ENCODE results near the gene GNPTAB. TPM values are rescaled to one million over a fixed set of nuclear protein-coding genes. Genes with fewer than 3 reads are reported as not detected.

The GNPTAB gene
- total RNA-seq, 1 donor from 2014 or later = 10.9 TPM

- DNase-seq (ENCODE audit: low spot score) (no peak), ATAC-seq (no peak)
Measured at GRCh38 chr12:101775816-101776215, 54.9 kb downstream of the GNPTAB start.

DNA sequence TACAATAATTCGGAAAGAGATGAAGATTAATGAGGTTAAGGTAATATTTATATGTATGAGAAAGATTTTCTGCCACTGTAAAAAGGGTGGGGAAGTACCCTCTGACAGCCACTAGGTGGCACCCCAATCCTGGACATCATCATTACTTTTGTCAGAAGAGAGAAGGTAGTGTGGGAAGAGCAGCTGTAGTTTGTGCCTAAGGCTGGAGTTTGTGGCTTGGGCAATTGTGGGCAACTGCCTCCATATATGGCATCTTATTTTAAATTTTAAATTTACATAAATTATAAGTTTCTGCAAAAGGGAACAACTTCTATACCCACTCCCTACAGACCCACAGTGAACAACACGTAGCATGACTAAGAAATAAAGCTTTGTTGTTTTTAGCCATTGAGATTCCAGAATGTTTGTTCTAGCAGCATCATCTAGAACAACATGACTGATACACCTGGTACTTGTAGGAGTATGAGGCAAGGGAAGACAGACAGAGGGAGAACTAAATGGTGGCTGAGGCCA lies 57.1 kb downstream of the GNPTAB start:
- DNase-seq (ENCODE audit: low spot score) (peak; percentile 63), ATAC-seq (peak; percentile 95)

DNA sequence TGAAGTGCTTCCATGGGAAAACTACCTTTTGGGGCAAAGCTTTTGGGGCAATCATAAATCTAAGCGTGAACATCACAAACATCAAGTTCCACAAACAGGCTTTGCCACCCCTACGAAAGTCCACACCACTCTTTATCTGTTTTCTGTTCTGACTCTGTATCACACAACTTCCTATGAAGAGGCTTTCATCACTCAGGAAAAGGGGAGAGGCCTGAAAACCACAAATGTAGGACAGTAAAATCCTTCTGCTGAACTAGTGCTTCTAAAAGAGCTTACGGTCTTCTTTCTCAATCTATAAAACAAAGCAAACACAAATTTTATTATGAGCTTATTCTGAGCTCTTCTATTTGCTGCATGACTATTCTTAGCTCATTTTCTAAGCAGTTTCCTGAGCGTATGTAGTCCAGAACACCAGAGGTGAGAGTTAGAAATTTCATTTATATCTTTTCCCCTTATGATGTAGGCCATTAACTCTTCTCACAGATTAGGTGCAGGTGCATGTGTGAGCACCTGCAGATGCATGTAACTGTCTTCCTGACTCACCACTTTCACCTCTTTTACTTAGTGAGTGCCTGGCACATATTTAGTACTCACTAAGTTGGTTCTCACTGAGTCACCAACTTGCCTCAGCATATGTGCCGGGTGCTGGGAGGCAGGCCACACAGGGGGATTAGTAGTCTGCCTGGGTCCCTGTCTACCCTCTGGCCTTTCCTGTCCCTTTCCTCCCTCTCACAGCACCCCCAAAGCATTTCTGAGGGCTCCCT lies 58.6 kb downstream of the GNPTAB start:
- ATAC-seq (no peak), DNase-seq (ENCODE audit: low spot score) (no peak)

DNA sequence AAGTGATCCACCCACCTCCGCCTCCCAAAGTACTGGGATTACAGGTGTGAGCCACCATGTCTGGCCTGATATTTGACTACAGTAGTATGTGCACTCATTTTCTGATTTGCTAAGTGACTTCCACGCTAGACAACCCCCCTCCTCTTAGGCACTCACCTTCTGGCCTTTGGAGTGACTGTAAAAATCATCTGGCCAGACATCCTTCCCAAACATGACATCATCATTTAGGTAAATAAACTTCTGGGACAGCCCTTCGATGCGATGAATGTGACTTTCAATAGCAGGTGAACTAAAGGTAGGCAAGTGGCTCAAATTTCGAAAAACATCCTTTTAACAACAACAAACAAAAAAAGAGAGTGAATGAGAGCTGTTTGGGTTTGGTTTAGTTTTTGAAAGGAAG lies 60.9 kb downstream of the GNPTAB start:
- ATAC-seq = no peak
- no peak for DNase-seq (ENCODE audit: low spot score)

- DNase-seq (ENCODE audit: low spot score) (no peak), ATAC-seq (no peak)
Measured at GRCh38 chr12:101768781-101769180, 62.0 kb downstream of the GNPTAB start.

DNA sequence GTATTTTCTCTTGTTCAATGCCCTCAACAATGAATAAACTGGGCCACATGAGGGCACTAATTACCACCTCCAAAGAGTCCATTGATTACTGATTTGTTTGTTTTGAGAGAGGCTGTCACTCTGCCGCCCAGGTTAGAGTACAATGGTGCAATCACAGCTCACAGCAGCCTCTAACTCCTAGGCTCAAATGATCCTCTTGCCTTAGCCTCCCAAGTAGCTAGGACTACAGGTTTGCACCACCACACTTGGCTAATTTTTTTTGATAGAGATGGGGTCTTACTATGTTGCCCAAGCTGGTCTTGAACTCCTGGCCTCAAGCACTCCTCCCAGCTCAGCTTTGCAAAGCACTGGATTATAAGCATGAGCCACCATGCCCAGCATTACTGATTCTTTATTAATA lies 63.2 kb downstream of the GNPTAB start:
- no peak for ATAC-seq
- no peak for DNase-seq (ENCODE audit: low spot score)

DNA sequence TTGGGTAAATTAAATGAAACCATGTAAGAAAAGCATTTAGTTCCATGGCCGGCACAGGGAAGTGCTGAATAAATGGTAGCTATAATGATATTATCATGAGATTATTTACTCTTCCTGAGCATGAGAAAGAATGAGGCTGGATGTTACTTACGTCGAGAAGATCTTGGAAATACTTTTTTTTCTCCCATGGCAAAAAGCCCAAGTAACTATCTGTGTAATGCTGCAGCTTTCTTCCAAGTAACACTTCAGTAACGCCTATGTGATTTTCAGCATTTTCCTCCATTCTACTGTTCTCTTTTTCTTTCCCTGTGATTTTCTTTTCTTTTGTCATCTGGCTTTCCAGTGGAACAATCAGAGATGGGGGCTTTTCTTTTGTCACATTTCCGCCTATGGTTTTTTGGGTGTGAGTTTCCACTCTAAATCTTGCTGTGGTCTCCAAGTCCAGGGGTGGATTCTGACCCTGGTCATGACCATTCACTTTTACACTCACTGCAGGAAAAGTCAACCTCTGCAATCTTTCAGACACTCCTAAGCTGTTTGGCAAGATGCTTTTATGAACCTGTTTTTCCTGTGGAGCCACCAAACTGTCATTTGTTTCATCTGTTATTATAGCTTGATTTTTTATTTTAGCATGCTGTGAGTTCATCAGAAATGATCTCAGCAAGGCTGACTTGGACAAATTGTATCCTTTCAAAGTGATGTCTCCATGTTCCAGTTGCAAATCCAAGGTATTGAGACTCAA lies 66.5 kb downstream of the GNPTAB start:
- ATAC-seq (no peak), DNase-seq (ENCODE audit: low spot score) (no peak)

DNA sequence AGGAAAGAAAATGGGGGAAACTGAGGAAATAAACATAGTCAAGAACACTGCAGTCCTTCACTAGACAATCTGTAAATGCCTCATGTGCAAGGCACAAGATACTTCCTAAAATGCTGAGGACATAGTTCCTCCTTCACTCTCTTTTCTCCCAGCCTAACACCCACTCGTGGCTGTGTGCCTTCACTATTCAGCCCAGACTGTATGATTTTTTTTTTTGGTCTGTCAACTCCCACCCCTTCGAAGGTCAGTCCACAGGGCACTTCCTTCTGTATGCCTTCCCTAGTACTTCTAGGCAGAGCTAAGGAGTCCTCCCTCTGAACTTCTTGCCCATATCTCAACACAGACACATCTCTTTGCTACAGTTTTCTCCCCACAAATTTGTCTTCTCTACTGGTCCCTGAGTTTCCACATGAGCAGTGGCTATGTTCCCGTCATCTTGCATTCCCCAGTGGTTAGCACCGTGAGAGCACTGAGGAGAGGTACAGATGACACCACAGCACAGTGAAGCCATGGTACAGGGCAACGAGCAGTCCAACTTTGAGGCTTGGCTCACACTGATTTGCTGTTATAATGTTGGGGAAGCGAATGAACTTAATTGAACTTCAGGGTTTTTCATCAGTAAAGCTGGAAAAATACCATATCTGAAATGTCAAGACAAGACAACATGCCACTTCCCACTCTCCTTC lies 67.4 kb downstream of the GNPTAB start:
- ATAC-seq (peak; percentile 56), DNase-seq (ENCODE audit: low spot score) (no peak)

DNA sequence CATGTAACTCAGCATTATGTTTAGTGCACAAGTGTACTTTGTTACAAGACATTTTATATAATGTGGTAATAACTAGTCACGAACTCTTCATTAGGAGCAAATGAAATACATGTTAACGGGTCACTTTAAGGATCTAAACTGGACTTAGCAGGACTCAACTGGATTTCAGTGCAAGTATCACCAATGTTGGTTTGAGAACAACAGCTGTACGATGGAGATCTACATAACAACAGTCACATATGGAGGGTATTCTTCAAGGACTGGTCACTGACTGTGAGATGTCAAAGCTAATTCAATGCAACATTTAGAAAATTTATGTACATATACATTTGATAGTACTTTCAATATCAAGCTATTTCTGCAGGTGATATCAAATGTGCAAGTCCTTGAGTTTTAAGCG lies 69.0 kb downstream of the GNPTAB start:
- no peak for DNase-seq (ENCODE audit: low spot score)
- no peak for ATAC-seq

DNA sequence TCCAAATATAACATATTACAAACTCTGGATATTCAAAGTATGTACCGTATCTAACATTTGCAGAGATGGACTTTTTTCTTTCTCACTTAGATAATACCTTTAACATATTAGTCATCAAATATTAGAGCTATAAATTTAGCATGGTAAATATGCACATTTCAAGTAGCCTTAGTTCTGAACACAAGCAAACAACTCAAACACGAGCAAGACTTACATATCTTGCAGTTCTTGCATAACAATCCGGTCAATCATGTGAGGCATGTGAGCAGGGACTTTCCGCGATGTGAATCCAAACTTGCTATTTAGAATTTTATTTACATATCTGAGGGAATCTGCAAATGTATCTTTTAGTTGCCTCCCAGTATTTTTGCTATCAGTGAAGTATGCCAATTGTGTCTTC lies 69.4 kb downstream of the GNPTAB start:
- DNase-seq (ENCODE audit: low spot score) = no peak
- no peak for ATAC-seq

GRCh38 chr12:101759396-101760047 lies 71.2 kb downstream of the GNPTAB start:
- no peak for DNase-seq (ENCODE audit: low spot score)

GRCh38 chr12:101750152-101750551 lies 80.6 kb downstream of the GNPTAB start:
- no peak for ATAC-seq
- DNase-seq (ENCODE audit: low spot score) = no peak

More at GRCh38 chr12:101759396-101760047, 71.2 kb downstream of the GNPTAB start:
- peak; percentile 80 for ATAC-seq

DNA sequence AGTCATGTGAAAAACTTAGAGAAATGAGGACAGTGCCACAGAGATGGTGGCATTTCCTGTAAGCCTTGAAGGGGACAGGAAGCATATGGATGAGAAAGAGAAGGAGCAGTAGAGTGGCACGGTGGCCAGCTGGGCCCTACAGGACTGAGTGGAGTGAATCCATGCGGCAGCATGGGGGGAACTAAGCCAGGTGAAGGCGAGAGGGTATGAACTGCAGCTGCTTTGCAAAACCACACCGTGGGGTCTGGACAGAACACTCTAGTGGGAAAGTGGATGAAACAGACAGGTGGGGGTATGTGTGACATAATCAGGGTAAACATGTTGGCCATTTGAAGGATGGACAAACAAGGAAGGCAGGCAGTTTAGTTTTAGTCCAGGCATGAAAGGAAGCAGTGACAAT lies 81.1 kb downstream of the GNPTAB start:
- DNase-seq (ENCODE audit: low spot score) = no peak
- no peak for ATAC-seq

- ATAC-seq (no peak), DNase-seq (ENCODE audit: low spot score) (no peak)
Measured at GRCh38 chr12:101748907-101749306, 81.9 kb downstream of the GNPTAB start.

GRCh38 chr12:101747697-101748096 lies 83.1 kb downstream of the GNPTAB start:
- DNase-seq (ENCODE audit: low spot score) (no peak), ATAC-seq (no peak)

DNA sequence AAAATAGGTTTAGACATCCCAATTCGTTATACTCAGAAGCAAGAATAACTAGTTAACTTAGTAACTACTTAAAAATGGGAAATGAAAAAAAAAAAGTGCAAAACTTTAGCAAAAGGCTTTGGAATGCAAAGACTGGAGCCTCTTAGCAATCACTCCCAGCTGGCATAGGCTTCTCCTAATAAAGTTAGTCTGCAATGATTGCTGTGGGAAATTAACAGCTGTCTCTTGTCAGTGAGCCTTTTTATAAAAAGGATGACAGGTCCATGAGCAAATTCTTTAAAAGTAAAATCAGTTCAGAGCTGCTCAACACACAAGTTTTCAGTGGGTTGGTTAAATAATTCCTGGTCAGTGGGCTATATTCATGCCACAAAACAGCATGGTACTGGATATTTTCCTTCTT lies 84.1 kb downstream of the GNPTAB start:
- no peak for DNase-seq (ENCODE audit: low spot score)

DNA sequence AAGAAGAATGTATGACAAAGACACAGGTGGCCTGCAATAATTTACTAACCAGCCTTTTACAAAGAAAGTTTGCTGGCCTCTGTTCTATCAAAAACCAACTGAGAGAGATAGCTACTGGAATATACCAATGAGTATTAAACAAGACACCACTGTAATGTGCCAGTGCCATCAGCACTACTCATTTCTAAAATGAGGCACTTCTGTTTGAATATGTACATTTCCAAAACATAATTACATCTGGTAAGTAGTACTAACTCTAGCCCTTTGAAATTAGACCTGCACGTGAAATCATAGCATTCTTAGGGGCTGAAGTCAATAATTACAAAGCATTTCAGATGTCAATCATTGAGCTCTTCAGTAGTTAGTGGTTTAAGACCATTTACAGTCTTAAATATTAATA lies 84.6 kb downstream of the GNPTAB start:
- DNase-seq (ENCODE audit: low spot score) (no peak), ATAC-seq (no peak)

More for the DNA sequence above, 84.1 kb downstream of the GNPTAB start:
- no peak for ATAC-seq

- no peak for DNase-seq (ENCODE audit: low spot score)
- ATAC-seq = no peak
Measured at GRCh38 chr12:101745481-101745880, 85.3 kb downstream of the GNPTAB start.

- DNase-seq (ENCODE audit: low spot score) (no peak), ATAC-seq (peak; percentile 21)
Measured at GRCh38 chr12:101743724-101744472, 86.9 kb downstream of the GNPTAB start.

GRCh38 chr12:101743242-101743641 lies 87.5 kb downstream of the GNPTAB start:
- DNase-seq (ENCODE audit: low spot score) (no peak), ATAC-seq (no peak)

All from left lobe of liver (tissue), 2 donors.